Stimulated activated CD8-positive, alpha-beta memory T cell treated with anti-CD3 and anti-CD28 coated beads, Interleukin-12 subunit alpha, Interleukin-12 subunit beta, amount 100 ng/mL, for 24 hours (primary cell): Measurements from ENCODE around the gene MIDN.
"Not testable (repeated sequence)": the region's sequence is repeated elsewhere in the genome, so short reads cannot be mapped to it uniquely, and the experiment has no call there.

Experiments
- DNase-seq: peaks from one replicate; pipeline ENCODE4 v3.0.0-alpha.2; 2020; ENCODE audit errors: extremely low read depth

MIDN gene

GRCh38 chr19:1293782-1294604 lies 45.6 kb downstream of the MIDN start:
- DNase-seq = no peak

GRCh38 chr19:1294688-1295087 lies 46.3 kb downstream of the MIDN start:
- DNase-seq = no peak

- DNase-seq = no peak
These were observed 47.0 kb downstream of the MIDN start for GRCh38 chr19:1295169-1296012.

- no peak for DNase-seq
These were observed 47.7 kb downstream of the MIDN start for GRCh38 chr19:1296078-1296477.

- no peak for DNase-seq
These were observed 48.3 kb downstream of the MIDN start for GRCh38 chr19:1296575-1297271.

- DNase-seq = no peak
These were observed 49.9 kb downstream of the MIDN start for GRCh38 chr19:1298235-1298634.

- no peak for DNase-seq
These were observed 51.4 kb downstream of the MIDN start for GRCh38 chr19:1299801-1300200.

GRCh38 chr19:1300744-1301490 lies 52.5 kb downstream of the MIDN start:
- DNase-seq = no peak

GRCh38 chr19:1302533-1303239 lies 54.3 kb downstream of the MIDN start:
- DNase-seq = no peak

GRCh38 chr19:1304197-1304924 lies 56.0 kb downstream of the MIDN start:
- no peak for DNase-seq

GRCh38 chr19:1305354-1305753 lies 57.0 kb downstream of the MIDN start:
- DNase-seq = not testable (repeated sequence)

- no peak for DNase-seq
These were observed 58.9 kb downstream of the MIDN start for GRCh38 chr19:1307320-1307719.

GRCh38 chr19:1307755-1308303 lies 59.4 kb downstream of the MIDN start:
- no peak for DNase-seq

- DNase-seq = no peak
These were observed 60.3 kb downstream of the MIDN start for GRCh38 chr19:1308718-1309117.
